Suppressor macrophage (primary cell): Measurements from ENCODE around the gene PEAR1.

Source experiments
- DNase-seq, 4 experiments: peaks; one replicate each; pipeline ENCODE4 v3.0.0-alpha.2; 2020 to 2022

PEAR1 gene

GRCh38 chr1:156900896-156901589, 7.5 kb downstream of the PEAR1 start:
- no peak for DNase-seq

GRCh38 chr1:156901590-156901900, 8.0 kb downstream of the PEAR1 start:
- no peak for DNase-seq

DNA sequence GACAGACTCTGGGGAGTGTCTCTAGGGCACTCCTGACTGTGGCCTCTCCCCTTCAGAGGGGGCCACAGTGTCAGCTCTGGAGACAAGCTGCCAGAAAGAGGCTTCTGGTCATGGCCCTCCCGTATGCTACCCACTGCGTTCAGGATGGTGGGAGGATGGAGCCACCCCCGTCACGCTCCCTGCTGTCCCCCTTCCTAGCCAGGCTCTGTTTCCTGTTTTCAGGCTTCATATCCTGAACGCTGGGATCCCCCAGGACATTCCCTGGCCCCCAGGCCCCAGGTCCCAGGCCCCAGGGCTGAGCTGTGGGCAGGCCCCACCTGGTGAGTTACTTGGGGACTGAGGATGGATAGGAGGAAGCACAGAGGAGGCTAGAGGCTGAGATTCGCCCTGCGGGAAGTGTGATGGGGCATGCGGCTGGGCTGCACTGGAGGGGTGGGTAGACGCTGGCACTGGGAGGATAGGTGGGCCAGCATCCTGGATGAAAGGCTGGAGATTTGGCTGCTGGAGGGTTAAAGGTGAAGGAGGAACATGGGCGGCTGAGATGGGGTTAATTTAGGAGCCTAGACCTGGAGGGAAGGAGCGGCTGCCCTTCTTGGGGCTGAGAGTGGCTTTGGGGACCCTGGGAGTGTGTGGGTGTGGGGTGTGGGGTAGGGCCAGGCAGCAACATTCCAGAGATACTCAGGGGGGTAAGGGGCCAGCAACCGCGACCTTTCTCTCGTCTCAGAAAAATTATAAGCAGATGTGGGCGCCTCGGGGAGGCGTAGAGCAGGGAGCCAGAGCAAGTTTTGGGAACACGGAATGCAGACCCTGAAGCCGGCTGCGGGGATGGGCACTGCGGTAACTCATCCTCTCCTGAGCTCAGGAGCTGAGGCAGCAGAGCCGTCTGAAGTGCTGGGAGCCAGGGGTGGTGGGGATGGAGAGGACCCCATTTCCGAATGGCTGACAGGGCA, 8.7 kb downstream of the PEAR1 start:
- DNase-seq = no peak

DNA sequence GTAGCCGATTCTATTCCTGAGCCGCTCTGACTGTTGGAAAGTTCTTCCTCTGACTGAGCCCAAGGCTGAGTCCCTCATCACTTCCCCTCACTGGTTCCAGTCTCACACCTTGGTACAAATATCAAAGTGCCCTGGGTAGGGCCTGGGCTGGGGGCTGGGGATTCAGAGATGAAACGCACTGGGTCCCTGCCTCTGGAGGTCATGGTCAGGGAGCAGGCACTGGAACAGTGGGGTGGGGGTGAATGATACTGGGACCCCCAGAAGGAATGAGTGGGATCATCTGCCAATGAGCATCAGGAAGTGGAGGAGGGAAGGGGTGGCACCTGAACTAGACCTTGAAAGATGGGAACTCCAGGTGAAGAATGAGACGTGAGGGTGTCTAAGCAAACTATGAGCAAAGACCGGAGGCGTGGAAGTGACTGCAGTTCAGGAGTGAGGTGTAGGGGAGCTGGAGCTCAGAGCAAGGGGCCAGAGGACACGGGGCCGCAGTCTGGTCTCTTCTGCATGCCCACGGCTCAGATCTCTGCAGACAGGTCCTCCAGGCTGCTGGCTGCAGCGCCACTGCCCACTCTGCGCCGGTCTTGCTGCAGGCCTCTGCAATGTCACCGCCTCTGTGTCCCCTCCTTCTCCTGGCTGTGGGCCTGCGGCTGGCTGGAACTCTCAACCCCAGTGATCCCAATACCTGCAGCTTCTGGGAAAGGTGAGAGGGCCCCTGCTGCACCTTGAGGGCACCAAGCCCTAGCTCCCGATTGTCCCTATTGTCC, 10.0 kb downstream of the PEAR1 start:
- DNase-seq = no peak

DNA sequence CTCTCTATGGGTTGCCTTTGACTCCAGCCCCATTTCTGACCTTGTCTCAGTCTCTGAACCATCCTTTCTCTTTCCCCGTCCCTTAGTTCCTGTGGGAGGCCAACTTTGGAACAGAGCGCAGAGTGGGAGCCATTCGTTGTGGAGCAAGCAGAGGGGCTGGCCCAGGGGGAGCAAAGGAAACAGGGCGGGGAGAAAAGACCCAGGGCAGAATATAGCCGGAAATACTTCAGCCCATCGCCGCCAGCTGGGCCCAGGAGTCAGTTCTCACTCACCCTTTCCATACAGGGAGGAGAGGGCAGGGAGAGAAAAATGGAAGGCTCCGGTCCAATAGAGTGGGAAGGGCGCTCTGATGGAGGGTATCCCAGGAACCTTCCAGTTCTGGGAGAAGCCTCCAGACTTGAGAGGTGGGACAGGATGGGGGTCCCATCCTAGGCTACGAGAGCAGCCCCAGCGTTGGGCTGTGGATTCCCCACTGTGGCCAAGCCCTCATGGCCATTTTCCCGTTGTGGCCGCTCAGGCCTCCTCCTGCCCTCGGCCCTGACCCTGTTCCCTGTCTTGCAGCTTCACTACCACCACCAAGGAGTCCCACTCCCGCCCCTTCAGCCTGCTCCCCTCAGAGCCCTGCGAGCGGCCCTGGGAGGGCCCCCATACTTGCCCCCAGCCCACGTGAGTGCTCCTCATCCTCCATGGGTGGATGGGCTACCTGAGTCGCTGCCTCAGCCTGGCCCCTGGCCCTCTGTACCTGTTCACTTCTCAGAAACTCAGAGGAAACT, 10.9 kb downstream of the PEAR1 start:
- no peak for DNase-seq

DNA sequence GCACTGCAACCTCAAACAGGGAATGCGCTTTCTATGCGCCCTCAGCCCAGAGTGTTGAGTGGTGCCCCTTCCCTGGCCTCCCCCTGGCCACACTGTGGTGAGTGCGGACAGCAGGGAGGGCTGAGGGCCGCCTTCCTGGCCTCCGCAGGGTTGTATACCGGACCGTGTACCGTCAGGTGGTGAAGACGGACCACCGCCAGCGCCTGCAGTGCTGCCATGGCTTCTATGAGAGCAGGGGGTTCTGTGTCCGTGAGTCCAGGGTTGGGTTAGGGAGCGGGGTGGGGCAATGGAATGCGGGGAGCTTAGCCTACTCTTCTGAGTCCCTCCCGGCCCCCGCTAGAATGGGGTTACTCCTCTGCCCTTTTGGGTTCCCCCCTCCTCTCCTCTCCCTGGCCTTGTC, 11.7 kb downstream of the PEAR1 start:
- DNase-seq = no peak

DNA sequence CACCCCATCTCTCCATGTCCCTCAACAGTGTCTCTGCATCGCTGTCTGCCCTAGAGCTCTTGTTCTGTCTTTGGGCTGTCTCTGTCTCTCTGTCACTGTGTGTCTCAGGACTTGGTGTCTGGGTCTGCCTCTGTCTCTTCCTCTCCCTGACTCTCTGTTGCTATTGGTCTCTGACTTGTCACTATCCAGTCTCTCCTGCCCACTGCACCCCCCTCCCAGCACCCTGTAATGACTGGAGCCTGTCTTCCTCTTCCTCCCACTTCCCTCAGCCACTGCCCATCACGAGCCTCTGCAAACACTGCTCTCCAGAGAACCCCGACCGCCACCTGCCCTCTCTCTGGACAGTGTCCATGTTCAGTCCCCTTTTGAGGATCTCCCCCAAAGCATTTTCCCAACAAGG, 12.1 kb downstream of the PEAR1 start:
- peak; percentile 44 to 80 (median 73) for DNase-seq

- no peak for DNase-seq
These were observed 12.8 kb downstream of the PEAR1 start for GRCh38 chr1:156906206-156906906.

- no peak for DNase-seq
These were observed 15.0 kb downstream of the PEAR1 start for GRCh38 chr1:156908541-156908940.

GRCh38 chr1:156908955-156909354, 15.4 kb downstream of the PEAR1 start:
- no peak for DNase-seq

DNA sequence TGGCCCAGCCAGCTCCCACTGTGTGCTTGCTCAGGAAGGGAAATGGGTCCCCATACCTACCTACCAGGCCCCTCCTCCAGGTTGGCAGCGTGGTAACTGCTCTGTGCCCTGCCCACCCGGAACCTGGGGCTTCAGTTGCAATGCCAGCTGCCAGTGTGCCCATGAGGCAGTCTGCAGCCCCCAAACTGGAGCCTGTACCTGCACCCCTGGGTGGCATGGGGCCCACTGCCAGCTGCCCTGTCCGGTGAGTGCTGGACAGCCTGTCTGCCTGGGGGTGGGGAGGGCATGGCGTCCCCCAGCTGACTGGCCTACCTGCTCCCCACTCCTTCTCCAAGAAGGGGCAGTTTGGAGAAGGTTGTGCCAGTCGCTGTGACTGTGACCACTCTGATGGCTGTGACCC, 16.2 kb downstream of the PEAR1 start:
- no peak for DNase-seq

DNA sequence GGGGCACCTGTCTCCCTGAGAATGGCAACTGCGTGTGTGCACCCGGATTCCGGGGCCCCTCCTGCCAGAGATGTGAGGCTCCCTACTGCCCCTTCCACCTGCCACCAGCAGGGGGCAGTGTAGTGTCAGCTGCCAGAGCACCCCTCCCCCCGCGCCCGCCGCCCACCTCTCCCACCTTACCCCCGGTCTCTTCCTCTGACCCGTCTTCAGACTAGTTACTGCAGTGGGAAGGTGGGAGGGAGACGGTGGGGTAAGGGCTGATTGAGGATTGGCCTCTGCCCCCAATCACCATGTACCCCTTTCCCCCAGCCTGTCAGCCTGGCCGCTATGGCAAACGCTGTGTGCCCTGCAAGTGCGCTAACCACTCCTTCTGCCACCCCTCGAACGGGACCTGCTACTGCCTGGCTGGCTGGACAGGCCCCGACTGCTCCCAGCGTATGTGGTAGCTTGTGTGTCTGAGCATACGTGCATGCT, 16.8 kb downstream of the PEAR1 start:
- DNase-seq = peak; percentile 40 to 65 (median 45)

- peak; percentile 43 to 76 (median 60) for DNase-seq
These were observed 18.2 kb downstream of the PEAR1 start for GRCh38 chr1:156911577-156912298.

DNA sequence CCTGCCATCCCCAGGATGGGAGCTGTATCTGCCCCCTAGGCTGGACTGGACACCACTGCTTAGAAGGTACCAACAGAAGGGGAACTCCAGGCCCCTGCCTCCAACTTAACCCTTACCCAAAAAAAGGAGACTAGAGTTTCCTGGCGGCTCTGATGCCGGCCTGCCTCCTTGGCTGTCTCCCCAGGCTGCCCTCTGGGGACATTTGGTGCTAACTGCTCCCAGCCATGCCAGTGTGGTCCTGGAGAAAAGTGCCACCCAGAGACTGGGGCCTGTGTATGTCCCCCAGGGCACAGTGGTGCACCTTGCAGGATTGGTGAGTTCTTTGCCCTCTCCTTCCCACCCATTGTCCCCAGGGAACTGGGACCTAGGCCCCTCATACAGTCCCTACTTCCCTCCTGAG, 18.8 kb downstream of the PEAR1 start:
- DNase-seq = no peak

DNA sequence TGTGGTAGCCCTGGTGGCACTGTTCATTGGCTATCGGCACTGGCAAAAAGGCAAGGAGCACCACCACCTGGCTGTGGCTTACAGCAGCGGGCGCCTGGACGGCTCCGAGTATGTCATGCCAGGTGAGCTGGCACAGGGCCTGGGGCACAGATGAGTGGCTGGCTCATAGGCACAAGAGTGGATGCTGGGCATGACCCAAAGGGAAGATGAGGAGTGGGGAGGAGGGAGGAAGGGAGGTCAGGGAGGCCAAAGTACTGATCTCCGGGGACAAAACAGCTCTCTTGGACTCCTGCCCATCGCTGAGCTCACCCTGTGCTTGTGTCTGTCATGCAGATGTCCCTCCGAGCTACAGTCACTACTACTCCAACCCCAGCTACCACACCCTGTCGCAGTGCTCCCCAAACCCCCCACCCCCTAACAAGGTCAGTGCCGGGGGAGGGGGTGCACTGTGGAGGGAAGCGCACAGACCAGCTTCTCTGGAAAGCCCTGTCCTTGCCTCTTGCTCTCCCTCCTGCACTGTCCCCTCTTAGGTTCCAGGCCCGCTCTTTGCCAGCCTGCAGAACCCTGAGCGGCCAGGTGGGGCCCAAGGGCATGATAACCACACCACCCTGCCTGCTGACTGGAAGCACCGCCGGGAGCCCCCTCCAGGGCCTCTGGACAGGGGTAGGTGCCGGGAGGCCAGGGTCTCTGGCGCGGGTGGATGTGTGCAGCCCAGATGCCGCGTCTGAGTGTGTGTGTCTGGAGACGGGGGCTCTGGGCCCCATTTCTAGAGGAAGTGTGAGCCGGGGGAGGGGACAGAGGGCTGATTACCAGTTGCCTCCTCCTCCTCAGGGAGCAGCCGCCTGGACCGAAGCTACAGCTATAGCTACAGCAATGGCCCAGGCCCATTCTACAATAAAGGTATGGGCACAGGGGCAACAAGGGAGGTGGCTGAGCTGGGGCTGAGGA, 19.6 kb downstream of the PEAR1 start:
- DNase-seq = no peak

- no peak for DNase-seq
These were observed 20.4 kb downstream of the PEAR1 start for GRCh38 chr1:156913809-156914387.

DNA sequence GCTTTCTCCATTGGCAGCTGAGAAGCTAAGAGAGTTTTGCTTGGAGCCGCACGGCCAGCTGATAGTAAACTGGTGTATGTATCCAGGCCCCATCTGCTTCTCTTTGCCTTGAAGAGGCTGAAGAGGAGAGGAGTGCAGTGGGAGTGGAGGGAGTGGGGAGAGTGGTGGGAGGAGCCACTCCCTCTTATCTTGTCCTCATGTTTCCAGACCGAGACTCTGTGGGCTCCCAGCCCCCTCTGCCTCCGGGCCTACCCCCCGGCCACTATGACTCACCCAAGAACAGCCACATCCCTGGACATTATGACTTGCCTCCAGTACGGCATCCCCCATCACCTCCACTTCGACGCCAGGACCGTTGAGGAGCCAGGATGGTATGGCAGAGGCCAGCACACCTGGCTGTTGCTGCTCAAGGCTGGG, 20.9 kb downstream of the PEAR1 start:
- DNase-seq = no peak

DNA sequence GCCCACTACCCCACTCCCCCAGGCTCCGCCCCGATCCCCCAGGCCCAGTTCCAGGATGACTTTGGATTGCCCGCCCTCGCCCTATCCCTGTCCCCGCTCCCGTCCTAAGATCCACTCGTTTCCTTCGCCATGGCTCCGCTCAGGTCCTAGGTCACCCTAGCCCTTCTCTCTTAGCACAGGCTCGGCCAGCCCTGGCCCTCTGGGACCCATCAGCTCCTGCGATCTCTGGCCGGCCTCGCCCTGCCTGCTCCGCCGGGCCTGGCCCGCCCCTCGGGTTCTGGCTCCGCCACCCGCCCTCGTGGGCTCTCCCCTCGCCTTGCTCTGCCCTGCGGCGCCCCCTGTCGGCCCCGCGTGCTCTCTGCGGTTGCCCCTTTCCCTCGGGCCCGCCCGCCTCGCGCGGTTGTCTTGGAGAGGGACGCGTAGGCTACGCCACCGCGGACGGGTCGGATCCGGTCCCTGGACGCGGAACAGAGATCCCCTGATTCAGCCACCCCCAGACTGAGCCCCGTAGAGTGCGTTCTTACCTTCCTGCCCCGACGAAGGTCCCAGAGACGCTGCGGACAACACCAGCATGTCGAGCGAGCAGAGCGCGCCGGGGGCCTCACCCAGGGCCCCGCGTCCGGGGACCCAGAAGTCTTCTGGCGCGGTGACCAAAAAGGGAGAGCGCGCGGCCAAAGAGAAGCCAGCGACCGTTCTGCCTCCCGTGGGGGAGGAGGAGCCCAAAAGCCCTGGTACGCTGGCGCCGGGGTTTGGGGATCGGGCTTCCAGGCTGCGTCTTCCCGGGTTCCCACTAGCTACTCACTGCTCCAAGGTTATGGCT, 26.9 kb downstream of the PEAR1 start, which contains the start of gene LRRC71:
LRRC71 (plus strand) TSS at position 400 of the 820 bp plus-strand sequence; CDS start at position 572, 172 bp downstream.
- peak; percentile 84 to 94 (median 90) for DNase-seq
